Ovary (tissue), 3 donors: ENCODE results near the gene FBXL15.

ENCODE experiments used
- POLR2A ChIP-seq: fragments of 450-650 bp; IDR thresholded peaks from one replicate; pipeline ENCODE4 v1.6.1; 2017; ENCODE audit warnings: antibody characterized with exemption, mild to moderate bottlenecking, moderate library complexity
- TF ChIP-seq, protein P1 (sequence below), 3 donors: fragments of 450-650 bp in 2 of 3; fragments of 200-600 bp in 1 of 3; IDR thresholded peaks; one replicate each; pipeline versions ENCODE4 v1.5.1 to v1.8.0; 2016 to 2022; ENCODE audit warnings: antibody characterized with exemption in 3 of 3, mild to moderate bottlenecking in 1 of 3
- donor health status: DM: no; HTN: no; CAD: no.

- TF ChIP-seq, protein P1, sequence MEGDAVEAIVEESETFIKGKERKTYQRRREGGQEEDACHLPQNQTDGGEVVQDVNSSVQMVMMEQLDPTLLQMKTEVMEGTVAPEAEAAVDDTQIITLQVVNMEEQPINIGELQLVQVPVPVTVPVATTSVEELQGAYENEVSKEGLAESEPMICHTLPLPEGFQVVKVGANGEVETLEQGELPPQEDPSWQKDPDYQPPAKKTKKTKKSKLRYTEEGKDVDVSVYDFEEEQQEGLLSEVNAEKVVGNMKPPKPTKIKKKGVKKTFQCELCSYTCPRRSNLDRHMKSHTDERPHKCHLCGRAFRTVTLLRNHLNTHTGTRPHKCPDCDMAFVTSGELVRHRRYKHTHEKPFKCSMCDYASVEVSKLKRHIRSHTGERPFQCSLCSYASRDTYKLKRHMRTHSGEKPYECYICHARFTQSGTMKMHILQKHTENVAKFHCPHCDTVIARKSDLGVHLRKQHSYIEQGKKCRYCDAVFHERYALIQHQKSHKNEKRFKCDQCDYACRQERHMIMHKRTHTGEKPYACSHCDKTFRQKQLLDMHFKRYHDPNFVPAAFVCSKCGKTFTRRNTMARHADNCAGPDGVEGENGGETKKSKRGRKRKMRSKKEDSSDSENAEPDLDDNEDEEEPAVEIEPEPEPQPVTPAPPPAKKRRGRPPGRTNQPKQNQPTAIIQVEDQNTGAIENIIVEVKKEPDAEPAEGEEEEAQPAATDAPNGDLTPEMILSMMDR (IDR thresholded peaks at IDR 0.05): no peak
- TF ChIP-seq POLR2A: no peak
Measured at GRCh38 chr10:102424145-102424544, 3.5 kb downstream of the FBXL15 start.
